HG02840 (cell line): Measurements from ENCODE around the gene RAET1L.
"Not testable (repeated sequence)": the region's sequence is repeated elsewhere in the genome, so short reads cannot be mapped to it uniquely, and the experiment has no call there.

Source experiments
- ATAC-seq: cut with Tn5 transposase; IDR thresholded peaks from one replicate; pipeline ENCODE4 v1.9.1; 2021; ENCODE audit warnings: mild to moderate bottlenecking, moderate library complexity, moderate number of reproducible peaks; ENCODE audit not compliant: unreplicated experiment, low FRiP score

RAET1L gene

DNA sequence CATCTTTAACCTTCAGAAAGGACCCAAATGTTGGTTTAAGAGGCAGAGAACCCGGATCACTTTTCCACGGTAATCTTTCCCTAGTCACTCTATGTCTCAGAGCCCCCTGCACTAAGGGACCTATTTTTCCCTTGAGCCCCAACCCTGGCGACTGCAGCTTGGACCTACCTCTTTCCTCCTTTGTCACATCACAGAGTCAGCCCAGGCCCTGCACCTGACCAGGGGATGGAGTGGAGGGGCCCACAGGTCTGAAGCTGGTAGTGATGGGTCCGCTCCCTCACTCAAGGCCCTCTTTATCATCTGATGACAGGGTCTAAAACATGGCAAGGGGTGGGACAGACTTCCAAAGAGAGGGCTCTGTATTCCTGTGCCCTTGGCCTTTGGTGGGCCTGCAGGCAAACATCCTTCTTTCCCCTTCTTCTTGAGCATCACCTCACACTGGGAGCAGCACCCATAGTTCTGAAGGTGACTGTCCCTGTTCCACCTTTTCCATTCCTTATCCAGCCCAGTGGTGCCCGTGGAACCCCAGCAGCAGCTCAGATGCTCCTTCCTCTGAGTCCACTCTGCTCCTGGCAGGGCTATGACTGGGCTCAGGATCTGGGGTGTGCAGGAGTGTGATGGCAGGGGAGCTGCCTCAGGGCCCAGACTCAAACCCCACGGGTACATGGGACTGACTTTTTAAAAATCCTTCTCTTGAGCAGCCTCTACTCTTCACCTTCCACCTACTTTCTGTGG is 6.3 kb downstream of the RAET1L start:
- ATAC-seq, result no peak

DNA sequence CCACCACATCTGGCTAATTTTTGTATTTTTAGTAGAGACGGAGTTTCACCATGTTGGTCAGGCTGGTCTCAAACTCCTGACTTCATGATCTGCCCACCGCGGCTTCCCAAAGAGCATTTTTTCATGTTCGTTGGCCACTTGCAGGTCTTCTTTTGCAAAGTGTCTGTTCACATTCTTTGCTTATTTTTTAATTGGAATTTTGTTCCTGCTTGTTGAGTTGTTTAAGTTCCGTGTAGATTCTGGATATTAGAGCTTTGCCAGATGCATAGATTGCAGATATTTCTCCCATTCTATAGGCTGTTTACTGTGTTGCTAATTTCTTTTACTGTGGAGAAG is 8.2 kb downstream of the RAET1L start:
- not testable (repeated sequence) for ATAC-seq

DNA sequence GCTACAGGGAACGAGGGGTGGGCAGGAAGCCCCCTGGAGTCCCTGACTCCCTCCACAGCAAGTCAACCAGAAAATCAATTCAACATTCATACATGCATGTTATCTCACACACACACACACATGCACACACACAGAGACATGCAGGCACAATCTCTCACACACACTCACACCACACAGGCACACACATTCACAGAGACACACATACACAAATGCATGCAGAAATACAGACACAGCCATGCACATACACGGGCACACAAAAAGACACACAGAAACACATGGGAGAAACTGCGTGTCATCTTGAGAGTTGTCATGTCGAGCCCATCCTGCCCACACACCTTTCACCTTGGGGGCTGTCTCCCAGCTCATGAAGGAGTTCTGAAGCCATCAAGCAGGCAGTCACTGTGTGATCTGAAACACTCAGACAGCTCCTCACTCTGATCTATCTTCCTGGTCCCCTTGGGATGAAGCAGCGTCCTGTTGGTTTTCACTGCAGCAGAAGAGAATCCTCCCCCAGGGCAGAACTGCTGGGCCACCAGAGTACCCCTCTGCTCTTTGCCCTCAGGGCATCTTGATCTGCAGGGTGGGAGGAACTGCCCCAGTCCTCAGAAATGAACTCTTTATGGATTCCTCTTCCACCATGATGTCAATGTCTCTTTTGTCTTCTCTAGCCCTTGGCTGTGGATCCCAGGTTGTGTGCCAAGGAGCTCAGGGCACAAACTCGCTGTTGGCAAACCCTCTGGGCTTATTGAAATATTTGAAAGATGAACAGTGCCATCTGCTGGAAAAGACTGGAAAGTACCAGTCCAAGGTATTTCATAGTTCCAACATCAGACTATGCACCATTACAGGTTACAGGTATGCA is 8.8 kb downstream of the RAET1L start:
- ATAC-seq, result peak; percentile 68

DNA sequence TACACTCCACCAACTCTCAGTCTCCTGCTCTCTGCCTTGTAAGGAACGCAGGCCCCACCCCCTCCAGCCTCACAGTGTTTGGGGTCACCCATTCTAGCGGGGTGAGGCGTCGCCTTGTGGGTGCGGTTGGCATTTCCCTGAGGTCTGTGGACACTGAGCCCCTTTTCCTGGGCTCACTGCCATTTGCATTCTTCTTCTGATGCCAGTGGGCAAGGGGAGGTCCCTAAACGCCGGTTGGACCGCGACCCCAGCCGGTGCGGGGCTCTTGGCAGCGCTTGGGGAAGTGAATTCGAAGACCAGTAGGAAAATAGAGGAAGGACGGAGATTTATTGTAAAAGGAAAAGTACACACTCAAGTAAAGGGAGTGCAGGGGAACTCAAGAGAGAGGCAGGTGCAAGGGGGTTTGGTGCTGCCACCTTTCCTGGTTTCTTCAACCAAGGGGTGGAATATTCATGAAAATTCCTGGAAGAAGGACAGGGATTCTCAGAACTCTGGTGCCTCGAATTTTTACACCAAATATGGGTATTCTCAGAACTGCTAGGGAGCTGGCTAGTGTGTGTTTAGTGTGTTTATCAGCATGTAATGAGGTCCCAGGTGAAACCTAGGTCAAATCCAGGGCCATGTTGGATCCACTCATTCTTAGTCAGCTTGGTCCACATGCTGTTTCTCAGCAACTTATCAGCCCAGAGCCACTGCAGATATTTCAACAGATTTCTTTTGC is 9.9 kb downstream of the RAET1L start:
- not testable (repeated sequence) for ATAC-seq

DNA sequence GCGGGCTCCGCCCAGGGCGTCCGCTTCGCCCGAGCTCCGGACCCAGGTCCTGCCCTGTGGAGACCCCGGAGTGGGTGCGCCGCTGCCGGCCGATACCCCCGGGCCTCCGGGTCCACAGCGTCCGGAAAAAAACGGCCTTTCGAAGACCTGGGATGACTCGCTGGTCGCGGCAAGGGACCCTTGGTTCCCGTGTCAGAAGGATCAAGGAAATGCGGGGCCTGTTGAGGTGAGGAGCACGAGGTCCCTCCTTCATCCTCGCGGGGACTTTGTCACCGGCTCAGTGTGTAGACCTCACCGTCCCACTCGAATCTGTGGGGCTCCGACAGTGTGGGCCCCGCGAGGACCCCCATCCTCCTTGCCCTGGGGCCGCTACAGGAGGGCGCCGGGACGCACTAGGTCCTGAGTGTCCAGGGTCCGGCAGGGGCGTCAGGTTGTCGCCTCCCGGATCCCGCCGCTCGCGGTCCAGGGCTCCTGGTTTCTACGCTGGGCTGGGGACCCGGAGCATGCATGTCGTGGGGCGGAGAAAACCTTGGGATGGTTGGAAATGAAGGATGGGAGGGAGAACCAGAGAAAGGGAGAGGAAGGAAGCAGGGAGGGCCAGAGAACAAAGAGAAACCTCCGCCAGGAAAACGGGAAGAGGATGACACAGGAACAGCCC is 10.6 kb downstream of the RAET1L start:
- not testable (repeated sequence) for ATAC-seq

DNA sequence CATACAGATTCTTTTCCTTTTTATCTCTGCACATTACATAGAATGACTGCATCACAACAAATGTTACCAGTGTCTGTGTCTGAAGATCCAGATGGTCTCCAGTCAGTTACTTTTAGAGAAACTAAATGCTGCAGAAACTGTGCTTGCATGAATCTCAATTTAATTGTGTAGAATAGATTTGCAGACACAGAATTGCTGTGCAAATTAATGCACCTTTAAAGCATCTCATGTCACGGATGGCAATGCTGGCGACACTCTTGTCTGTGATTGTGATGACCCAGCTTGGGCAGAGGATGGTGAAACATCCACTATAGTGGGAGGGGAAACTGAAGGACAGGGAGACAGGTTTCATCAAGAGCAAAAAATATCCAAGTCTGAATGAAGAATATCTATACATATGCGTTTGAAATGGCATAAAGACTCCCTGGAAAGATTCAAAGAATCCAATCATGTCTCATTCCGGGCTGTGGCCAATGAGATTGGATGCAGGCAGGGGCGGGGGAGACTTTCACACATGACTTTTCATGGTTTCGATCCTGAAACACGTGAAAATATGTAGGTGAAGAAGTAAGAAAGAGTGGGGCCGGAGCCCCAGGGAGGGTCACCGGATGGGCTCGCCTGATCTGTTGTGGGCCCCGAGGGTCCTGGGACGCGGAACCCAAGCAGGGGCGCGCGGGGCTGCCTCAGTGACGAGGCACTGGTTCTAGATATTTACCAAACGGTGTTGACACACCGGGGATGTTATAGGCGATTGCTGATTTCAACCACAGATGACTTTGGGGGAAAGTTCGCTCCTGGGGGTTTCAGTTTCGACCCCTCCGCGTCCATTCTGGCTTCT is 11.3 kb downstream of the RAET1L start:
- ATAC-seq, result not testable (repeated sequence)

DNA sequence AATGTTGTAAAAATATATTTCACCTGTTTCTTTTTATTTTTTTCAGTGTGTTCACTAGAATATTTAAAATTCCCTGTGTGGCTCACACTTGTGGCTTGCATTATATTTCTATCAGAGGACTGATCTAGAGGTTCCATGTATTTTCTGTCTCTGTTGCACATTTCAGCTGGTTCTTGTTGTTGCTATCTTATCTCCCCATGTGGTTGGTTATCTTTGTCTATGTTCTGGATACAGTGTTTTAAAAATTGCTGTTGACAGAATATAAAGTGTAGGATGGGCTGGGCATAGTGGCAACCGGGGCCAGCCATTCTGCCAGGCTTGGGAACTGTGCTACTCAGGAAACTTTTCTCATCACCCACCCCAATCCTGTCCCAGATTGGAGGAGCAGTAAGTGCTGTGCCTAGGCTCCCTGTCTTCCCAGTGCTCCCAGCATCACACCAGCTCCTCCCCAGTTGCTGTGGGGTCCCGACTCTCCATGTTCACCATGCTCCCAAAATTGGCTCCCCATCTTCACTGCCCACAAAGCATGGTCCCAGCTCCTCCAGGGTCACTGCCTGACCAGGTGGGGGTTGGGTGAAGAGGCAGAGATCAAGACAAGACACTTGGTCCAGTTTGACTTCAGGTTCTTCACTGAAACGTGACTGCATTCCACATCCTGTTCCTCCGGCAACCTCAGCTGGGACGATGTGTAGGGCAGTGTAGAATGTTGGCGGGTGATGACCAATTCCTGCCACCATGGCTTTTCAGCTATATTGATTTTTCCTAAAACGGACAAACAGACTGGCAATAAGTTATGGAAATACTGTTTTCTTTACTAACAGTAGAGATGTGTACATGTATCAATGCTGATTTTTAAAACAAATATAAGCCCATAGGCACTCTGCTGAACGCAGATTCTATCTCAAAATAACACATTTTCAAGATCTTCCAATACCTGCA is 12.2 kb downstream of the RAET1L start:
- not testable (repeated sequence) for ATAC-seq

DNA sequence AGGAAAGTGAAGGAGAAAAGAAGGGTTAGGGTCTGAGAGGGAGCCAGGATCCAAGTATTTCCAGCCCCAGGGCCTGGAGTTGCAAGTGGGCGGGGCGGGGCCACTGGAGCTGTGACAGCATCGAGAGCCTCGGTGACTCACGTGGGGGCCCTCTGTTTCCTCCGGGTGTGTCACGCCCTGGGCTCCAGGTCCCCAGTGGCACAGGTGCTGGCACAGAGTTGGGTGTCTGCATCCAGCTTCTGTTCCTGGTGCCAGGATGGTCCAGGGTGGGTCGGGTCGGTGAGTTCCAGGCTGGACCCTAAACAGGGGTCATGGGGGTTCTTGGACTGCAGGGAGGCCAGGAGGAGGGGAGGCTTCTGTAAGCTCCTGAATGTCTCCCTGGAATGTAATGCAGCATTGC is 16.7 kb downstream of the RAET1L start:
- ATAC-seq, result no peak

DNA sequence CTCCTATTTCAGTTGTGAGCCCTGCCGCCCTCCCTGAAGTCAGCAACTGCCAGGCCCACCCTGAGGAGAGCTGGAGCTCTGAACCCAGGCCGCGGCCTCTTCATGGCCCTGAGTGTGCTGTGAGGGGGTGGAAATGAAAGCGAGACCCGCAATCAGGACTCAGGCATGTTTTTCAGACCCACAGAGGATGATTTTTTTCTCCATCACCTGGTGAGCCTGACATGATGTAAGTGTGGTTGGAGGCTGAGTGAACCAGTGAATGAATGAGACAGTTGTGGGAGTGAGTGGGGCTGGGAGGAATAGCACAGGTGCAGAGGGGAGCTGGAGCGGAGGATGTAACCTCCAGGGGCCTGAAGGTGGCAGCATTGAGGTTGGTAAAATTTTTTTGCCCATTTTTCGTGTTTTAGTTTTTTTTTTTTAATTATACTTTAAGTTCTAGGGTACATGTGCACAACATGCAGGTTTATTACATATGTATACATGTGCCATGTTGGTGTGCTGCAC is 18.3 kb downstream of the RAET1L start:
- no peak for ATAC-seq

DNA sequence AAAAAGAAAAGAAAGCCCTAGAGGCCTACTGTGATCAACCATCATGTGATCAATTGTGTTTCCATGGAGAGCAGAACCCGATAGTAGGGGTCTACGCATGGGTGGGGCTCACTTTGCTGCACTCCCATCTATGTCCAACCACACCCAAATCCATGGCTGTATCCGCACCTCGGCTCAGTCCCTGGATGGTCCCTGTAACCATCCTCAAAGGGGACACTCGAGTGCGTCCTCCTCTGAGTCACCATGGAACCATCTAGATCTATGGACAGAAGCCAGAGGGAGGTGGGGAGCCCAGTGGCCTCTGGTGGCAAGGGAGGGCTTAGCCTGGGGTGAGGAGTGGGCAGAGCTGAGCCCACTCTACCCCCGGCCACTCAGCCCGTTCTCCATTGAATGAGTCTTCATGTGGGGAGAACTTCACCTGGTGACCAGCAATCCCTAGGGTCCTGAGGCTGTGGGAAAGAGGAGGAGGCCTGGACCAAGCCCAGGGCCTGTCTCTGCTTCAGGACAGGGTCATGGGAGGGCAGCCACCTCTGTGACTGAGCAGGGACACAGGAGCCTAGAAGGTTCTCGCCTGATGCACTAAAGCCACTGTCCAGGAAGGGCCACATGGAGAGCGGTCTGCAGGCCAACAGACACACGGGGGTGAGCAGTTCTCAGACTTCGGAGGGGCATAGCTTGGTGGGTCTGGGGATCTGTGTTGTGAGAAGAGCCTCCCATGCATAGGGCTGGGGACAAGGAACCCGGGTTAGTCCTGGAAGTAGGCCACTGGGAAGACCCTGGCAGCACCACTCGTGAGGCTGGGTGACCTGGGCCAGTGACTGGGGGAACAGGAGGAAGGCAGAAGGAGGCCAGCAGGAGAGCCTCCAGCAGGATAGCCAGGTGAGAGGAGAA is 19.3 kb downstream of the RAET1L start:
- ATAC-seq, result no peak

DNA sequence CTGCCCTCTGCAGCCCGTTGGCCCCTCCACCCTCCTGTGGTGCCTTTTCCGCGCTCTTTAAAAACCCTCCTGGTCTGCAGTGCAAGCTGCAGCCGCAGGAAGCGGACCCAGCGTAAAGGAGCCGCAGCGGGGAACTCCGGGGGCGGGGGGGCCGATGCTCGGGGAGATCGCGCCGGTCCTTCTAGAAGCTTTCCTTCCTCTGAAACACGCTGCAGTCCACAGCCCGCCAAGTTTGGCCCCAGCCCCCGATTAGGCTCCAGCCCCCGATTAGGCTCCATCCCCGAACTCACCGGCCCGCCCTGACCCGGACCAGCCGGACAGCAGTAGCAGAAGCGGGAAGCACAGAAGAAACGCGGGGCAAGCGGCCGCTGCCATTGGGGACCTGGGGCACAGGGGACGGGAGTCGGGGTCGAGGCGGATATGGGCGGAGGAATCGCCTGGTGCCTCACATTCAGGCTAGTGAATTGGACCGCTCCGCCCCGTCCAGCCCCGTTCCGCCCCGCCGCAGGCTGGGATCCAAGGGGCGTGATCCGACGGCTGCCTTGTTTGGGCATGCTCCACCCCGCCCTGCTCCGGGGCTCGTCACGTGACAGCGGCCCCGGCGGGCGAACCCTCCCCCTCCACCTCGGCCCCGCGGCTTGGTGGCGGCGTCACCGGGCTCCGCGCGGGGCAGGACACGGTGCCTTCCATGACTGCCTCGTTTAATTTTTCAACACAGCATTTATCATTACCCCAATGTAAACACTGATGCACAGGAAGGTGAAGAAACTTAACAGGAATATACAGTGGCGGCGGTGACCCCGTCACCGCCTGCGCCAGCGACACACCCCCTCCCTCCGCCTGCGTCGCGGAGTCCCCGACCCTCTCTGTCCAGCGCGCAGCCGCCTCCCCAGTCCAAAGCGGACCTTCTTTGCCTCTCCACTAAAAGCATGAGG is 20.3 kb downstream of the RAET1L start:
- peak; percentile 61 for ATAC-seq

DNA sequence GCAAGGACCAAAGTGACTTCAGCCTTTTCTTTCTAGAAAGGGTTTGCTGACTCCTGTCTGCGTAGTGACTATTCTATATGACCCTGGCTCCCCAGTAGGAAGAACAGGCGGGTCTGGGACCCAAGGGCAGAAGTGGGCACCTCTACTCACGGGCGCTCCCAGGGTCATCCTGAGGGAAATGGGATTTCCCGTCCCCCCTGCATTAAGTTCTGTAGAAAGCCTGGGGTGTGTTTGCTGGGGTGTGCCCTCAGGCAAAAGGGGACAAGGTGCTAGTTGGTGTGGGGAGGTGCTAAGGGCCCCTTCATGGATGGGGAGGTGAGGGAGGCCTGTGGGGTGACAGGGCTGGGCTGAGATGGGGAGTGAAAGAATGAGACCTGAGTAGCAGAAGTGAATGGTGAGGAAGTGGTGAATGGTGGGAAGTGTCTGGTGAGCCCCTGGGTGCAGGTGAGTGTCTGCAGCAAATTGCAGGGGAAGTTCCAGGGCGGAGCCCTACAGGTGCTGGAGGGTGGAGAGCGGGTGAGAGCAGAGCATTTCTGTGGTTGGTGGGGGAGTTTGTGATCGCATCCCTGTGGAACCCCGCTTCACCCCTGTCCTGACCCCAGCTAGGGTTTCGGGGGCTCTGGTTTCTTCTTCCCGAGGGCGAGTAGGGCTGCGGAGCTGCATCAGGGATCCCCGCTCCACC is 21.1 kb downstream of the RAET1L start:
- peak; percentile 11 for ATAC-seq

DNA sequence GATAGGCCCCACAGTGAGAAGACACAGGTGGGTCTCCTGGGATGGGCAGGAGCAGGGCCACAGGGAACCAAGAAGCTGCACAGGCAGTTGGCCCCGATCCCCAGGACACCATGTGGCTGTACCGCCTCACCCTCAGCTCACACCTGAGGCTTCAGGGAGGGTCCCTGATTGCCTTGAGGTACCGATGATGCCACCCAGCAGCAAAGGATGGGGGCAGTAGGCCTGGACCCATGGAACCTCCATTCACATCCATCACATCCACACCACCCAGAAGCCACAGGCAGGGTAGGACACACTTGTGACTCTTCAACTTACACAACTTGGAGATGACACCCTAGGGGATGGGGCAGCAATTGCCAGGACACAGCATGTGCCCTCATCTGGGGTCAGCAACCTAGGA is 21.7 kb downstream of the RAET1L start:
- not testable (repeated sequence) for ATAC-seq

DNA sequence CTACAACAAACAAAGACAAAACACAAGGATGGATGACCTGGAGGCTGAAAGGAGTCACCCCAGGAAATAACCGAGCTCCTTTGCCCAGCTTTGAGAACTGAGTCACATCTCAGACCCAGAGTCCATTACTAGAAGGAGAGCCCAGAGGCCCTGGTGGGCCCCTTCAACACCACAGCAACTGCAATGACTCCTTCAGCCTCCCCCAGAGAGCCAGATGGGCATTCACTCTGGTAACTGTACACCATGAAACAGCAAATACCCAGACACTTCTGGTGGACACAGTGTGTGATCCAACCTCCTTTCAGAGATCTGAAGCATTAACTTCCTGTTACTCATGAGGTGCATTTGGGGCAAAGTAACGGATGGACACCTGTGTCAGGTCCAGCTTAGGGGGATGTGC is 22.6 kb downstream of the RAET1L start:
- ATAC-seq, result no peak

DNA sequence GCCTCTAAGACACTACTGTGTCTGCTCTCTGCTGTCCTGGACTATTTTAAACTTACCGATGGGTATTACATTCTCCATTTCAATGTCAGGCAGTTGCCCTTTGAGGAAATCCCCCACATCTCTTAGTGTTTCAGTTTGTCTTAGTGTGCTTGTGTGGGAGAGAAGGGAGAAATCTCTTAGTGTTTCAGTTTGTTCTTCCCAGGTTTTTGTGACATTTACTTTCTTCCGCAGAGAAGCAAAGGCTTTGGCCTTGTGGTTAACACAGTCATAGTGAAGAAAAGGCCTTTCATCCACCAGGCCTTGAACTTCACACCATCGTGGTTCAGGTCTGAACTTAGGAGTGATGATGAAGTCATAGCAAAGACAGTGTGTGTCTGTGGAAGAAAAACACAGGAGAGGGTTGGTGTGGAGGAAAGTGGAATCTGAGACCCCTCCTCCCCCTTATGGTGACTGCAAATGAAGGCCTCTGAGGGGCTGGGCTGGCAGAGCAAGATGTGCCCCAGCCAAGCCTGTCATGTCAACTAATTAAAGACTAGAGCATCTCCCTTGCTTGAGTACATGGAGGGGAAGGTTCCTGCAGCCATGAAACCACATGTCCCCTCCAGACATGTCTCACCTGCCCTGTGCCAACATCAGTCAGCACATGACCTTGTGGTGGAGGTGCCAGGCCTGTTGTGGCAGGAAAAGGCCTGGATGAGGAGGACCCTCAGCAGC is 23.9 kb downstream of the RAET1L start:
- no peak for ATAC-seq
